ENCODE data around the gene MAZ.

Gene MAZ

GRCh38 chr16:29860218-29860617 is 53.9 kb downstream of the MAZ start:
- Mint-ChIP-seq H3K27me3 (no peaks in the 10 kb centered on the region), H3K27ac (no peak overlapping the region), H3K4me3 (no peak overlapping the region), H3K9me3 (no peaks in the 10 kb centered on the region), H3K36me3 (ENCODE audit: low read depth) (peaks cover 44% of the 10 kb centered on the region), H3K4me1 (ENCODE audit: low read depth) (peaks cover 23% of the 10 kb centered on the region)
- DNase-seq: no peak

Data from activated T-cell treated with anti-CD3 and anti-CD28 coated beads, Interleukin-2, amount 50 U/mL, for 24 hours (primary cell).